Neural progenitor cell (in vitro differentiated cells): Measurements from ENCODE around the gene RPUSD1.

Experiments used
- CTCF ChIP-seq: fragments of 200-600 bp; sonication (generic); IDR thresholded peaks from 2 replicates; pipeline ENCODE4 v1.5.1; 2017; ENCODE audit warnings: antibody characterized with exemption, mild to moderate bottlenecking
- EZH2 ChIP-seq: fragments of 200-600 bp; sonication (generic); IDR thresholded peaks from 2 replicates; pipeline ENCODE4 v1.6.1; 2017; ENCODE audit warnings: antibody characterized with exemption, mild to moderate bottlenecking, moderate library complexity
- EZH2phosphoT487 ChIP-seq: fragments of 200-600 bp; sonication (generic); IDR thresholded peaks from 2 replicates; pipeline ENCODE4 v1.6.1; 2017; ENCODE audit warnings: antibody characterized with exemption

GRCh38 chr16:807347-808084, 19.3 kb upstream of the RPUSD1 start:
- TF ChIP-seq CTCF, result no peak
- no peak for TF ChIP-seq EZH2
- no peak for TF ChIP-seq EZH2phosphoT487
